Right cardiac atrium (tissue), 5 donors: ENCODE measurements around the gene VPS13C. TPM values are rescaled to one million over a fixed set of nuclear protein-coding genes. Genes with fewer than 3 reads are reported as not detected.

ENCODE experiments used
- ATAC-seq, 2 donors: fragments of 200-7000 bp; cut with Tn5 transposase; one replicate each; pipeline versions ENCODE4 v1.8.0 to v1.9.1; 2020; ENCODE audit warnings: moderate library complexity in 2 of 2, mild to moderate bottlenecking in 1 of 2
- DNase-seq, 3 donors: peaks; one replicate each; pipeline ENCODE4 v3.0.0-alpha.2; 2020
- H3K27ac ChIP-seq: one replicate; pipeline ENCODE4 v1.5.1; 2013; ENCODE audit warnings: mild to moderate bottlenecking, low read length, control low read depth, moderate library complexity
- H3K27me3 ChIP-seq: one replicate; pipeline ENCODE4 v1.6.1; 2013; ENCODE audit not compliant: control insufficient read depth, insufficient read depth
- H3K4me1 ChIP-seq: one replicate; pipeline ENCODE4 v1.6.1; 2013; ENCODE audit warnings: low read length; ENCODE audit not compliant: control insufficient read depth, insufficient read depth
- H3K4me3 ChIP-seq: one replicate; pipeline ENCODE4 v1.5.1; 2013; ENCODE audit warnings: low read length, control low read depth
- H3K9me3 ChIP-seq: one replicate; pipeline ENCODE4 v1.6.1; 2013; ENCODE audit warnings: low read length; ENCODE audit not compliant: control insufficient read depth
- WGBS: extraction: QIAGEN DNeasy Blood & Tissue Kit; methylation state at CpG from one replicate; pipeline ENCODE4 v1.1.7; 2013; 5-methylcytosine and 5-hydroxymethylcytosine counted together
- intact Hi-C, 4 donors: fragments of 100-400 bp; cut with DNase I; formaldehyde crosslinking; loops; one replicate each; pipeline versions ENCODE4 v1.11.0 to v1.14.0; 2022 to 2023
- polyA plus RNA-seq: library from polyadenylated mRNA; stranded (reverse); fragments of 200-250 nt; gene quantifications from one replicate; pipeline ENCODE4 v1.2.3, GENCODE V29; 2013
- total RNA-seq, 4 donors: library from RNA; stranded (reverse); fragmentation: NEBNext Ultra II Directional; extraction: Animal tissue kit (Norgen Biotek cat#: 25700); gene quantifications; one replicate each; pipeline ENCODE4 v1.2.1, GENCODE V29; 2021
- donor health status: healthy with polysubstance abuse.
- donor health status: DM: no; HTN: yes; CAD: no.
- donor health status: DM: no; HTN: no; CAD: no.
- donor health status: DM: no; HTN: yes; CAD: no; lungs with severe emphysema.
- donor health status: DM: yes; HTN: yes; CAD: no.

The VPS13C gene
- total and polyA plus RNA-seq, 5 donors: 14.5 to 41.3 (median 36.1) TPM

- no peak overlapping the region for H3K4me3 ChIP-seq
Measured at GRCh38 chr15:61989667-61990066, 70.6 kb downstream of the VPS13C start.

GRCh38 chr15:61987824-61988223 is 72.4 kb downstream of the VPS13C start:
- Histone ChIP-seq H3K27ac (no peak overlapping the region), H3K4me1 (no peaks in the 10 kb centered on the region), H3K4me3 (no peak overlapping the region), H3K9me3 (no peaks in the 10 kb centered on the region), H3K27me3 (no peaks in the 10 kb centered on the region)
- 98% methylated on average over 2 of the region's 2 CpGs for WGBS
- no peak for ATAC-seq
- no peak for DNase-seq
- intact Hi-C loops: no loop called here

More at GRCh38 chr15:61989667-61990066, 70.6 kb downstream of the VPS13C start:
- DNase-seq: no peak
- no peaks in the 10 kb centered on the region for H3K27me3 ChIP-seq
- WGBS: 74% methylated on average over 5 of the region's 5 CpGs
- intact Hi-C loops: no loop called here
- no peak overlapping the region for H3K27ac ChIP-seq
- ATAC-seq: no peak
- no peaks in the 10 kb centered on the region for H3K4me1 ChIP-seq
- H3K9me3 ChIP-seq: no peaks in the 10 kb centered on the region

GRCh38 chr15:61983081-61983480 is 77.2 kb downstream of the VPS13C start:
- no peaks in the 10 kb centered on the region for H3K4me1 ChIP-seq
- 96% methylated on average over 3 of the region's 3 CpGs for WGBS
- no peak for DNase-seq
- H3K9me3 ChIP-seq: no peaks in the 10 kb centered on the region
- no peaks in the 10 kb centered on the region for H3K27me3 ChIP-seq
- intact Hi-C loops: no loop called here
- no peak overlapping the region for H3K4me3 ChIP-seq
- H3K27ac ChIP-seq: no peak overlapping the region
- no peak for ATAC-seq

- intact Hi-C loops: loop anchor here in 1 of 4 donors (10.0 kb wide), 1 partner anchor 63 kb away; no protein-coding TSS in a partner anchor
- Histone ChIP-seq H3K9me3 (no peaks in the 10 kb centered on the region), H3K27me3 (no peaks in the 10 kb centered on the region), H3K27ac (no peak overlapping the region), H3K4me3 (no peak overlapping the region), H3K4me1 (no peaks in the 10 kb centered on the region)
- 96% methylated on average over 3 of the region's 3 CpGs for WGBS
- DNase-seq (no peak), ATAC-seq (no peak)
Measured at GRCh38 chr15:61978225-61978624, 82.0 kb downstream of the VPS13C start.

GRCh38 chr15:61974759-61975158 is 85.5 kb downstream of the VPS13C start:
- Histone ChIP-seq H3K4me1 (no peaks in the 10 kb centered on the region), H3K27ac (no peak overlapping the region), H3K27me3 (no peaks in the 10 kb centered on the region), H3K4me3 (no peak overlapping the region), H3K9me3 (no peaks in the 10 kb centered on the region)
- no peak for DNase-seq
- no peak for ATAC-seq
- intact Hi-C loops: loop anchor here in 1 of 4 donors (10.0 kb wide), 1 partner anchor 60 kb away; no protein-coding TSS in a partner anchor
- 28% methylated on average over 1 of the region's 1 CpG for WGBS

- ATAC-seq (no peak), DNase-seq (no peak)
- Histone ChIP-seq H3K4me3 (no peak overlapping the region), H3K9me3 (no peaks in the 10 kb centered on the region), H3K4me1 (no peaks in the 10 kb centered on the region), H3K27me3 (no peaks in the 10 kb centered on the region), H3K27ac (no peak overlapping the region)
- intact Hi-C loops: loop anchor here in 1 of 4 donors (10.0 kb wide), 1 partner anchor 59 kb away; no protein-coding TSS in a partner anchor
- WGBS: 44% methylated on average over 1 of the region's 1 CpG
Measured at GRCh38 chr15:61974118-61974517, 86.1 kb downstream of the VPS13C start.

- no peaks in the 10 kb centered on the region for H3K27me3 ChIP-seq
- WGBS: 53% methylated on average over 2 of the region's 2 CpGs
- ATAC-seq (no peak), DNase-seq (no peak)
- H3K27ac ChIP-seq: no peak overlapping the region
- no peak overlapping the region for H3K4me3 ChIP-seq
- intact Hi-C loops: no loop called here
- H3K9me3 ChIP-seq: no peaks in the 10 kb centered on the region
- H3K4me1 ChIP-seq: no peaks in the 10 kb centered on the region
Measured at GRCh38 chr15:61951949-61952348, 108.3 kb downstream of the VPS13C start.

GRCh38 chr15:61946778-61947177 is 113.5 kb downstream of the VPS13C start:
- Histone ChIP-seq H3K9me3 (no peaks in the 10 kb centered on the region), H3K4me3 (no peak overlapping the region), H3K4me1 (no peaks in the 10 kb centered on the region), H3K27ac (no peak overlapping the region), H3K27me3 (no peaks in the 10 kb centered on the region)
- ATAC-seq: no peak
- intact Hi-C loops: no loop called here
- no peak for DNase-seq

- ATAC-seq (no peak), DNase-seq (no peak)
- Histone ChIP-seq H3K27me3 (no peaks in the 10 kb centered on the region), H3K27ac (no peak overlapping the region), H3K9me3 (no peaks in the 10 kb centered on the region), H3K4me1 (no peaks in the 10 kb centered on the region), H3K4me3 (no peak overlapping the region)
- intact Hi-C loops: no loop called here
- WGBS: 98% methylated on average over 2 of the region's 2 CpGs
Measured at GRCh38 chr15:61943992-61944391, 116.3 kb downstream of the VPS13C start.

GRCh38 chr15:61938249-61938648 is 122.0 kb downstream of the VPS13C start:
- no peaks in the 10 kb centered on the region for H3K4me1 ChIP-seq
- WGBS: 91% methylated on average over 1 of the region's 1 CpG

GRCh38 chr15:61936528-61937195 is 123.6 kb downstream of the VPS13C start:
- no peaks in the 10 kb centered on the region for H3K9me3 ChIP-seq
- H3K27ac ChIP-seq: no peak overlapping the region
- H3K27me3 ChIP-seq: no peaks in the 10 kb centered on the region
- ATAC-seq (no peak), DNase-seq (no peak)
- WGBS: 73% methylated on average over 4 of the region's 4 CpGs
- H3K4me3 ChIP-seq: no peak overlapping the region
- H3K4me1 ChIP-seq: no peaks in the 10 kb centered on the region
- intact Hi-C loops: no loop called here

More at GRCh38 chr15:61938249-61938648, 122.0 kb downstream of the VPS13C start:
- no peak for ATAC-seq
- DNase-seq: no peak
- intact Hi-C loops: no loop called here
- H3K27ac ChIP-seq: no peak overlapping the region
- no peaks in the 10 kb centered on the region for H3K27me3 ChIP-seq
- no peak overlapping the region for H3K4me3 ChIP-seq
- H3K9me3 ChIP-seq: no peaks in the 10 kb centered on the region

GRCh38 chr15:61935493-61935892 is 124.8 kb downstream of the VPS13C start:
- H3K27ac ChIP-seq: no peak overlapping the region
- no peaks in the 10 kb centered on the region for H3K27me3 ChIP-seq
- ATAC-seq: no peak
- 97% methylated on average over 4 of the region's 4 CpGs for WGBS
- no peak overlapping the region for H3K4me3 ChIP-seq
- no peak for DNase-seq
- intact Hi-C loops: no loop called here
- no peaks in the 10 kb centered on the region for H3K4me1 ChIP-seq
- H3K9me3 ChIP-seq: no peaks in the 10 kb centered on the region
